Measurements from ENCODE around the gene TRPV4.

GRCh38 chr12:109793411-109793810 lies 39.8 kb downstream of the TRPV4 start:
- TF ChIP-seq TAF1 (IDR thresholded peaks at IDR 0.05; ENCODE audit: borderline replicate concordance, low read depth, low read length) (no peak), POLR2A (IDR thresholded peaks at IDR 0.05; ENCODE audit: low read depth, low read length) (no peak), POLR2AphosphoS5 (IDR thresholded peaks at IDR 0.05; ENCODE audit: low read depth, low read length) (no peak)
